Measurements from ENCODE around the gene TCAIM.
"Not testable (repeated sequence)": the region's sequence is repeated elsewhere in the genome, so short reads cannot be mapped to it uniquely, and the experiment has no call there.

Gene TCAIM

DNA sequence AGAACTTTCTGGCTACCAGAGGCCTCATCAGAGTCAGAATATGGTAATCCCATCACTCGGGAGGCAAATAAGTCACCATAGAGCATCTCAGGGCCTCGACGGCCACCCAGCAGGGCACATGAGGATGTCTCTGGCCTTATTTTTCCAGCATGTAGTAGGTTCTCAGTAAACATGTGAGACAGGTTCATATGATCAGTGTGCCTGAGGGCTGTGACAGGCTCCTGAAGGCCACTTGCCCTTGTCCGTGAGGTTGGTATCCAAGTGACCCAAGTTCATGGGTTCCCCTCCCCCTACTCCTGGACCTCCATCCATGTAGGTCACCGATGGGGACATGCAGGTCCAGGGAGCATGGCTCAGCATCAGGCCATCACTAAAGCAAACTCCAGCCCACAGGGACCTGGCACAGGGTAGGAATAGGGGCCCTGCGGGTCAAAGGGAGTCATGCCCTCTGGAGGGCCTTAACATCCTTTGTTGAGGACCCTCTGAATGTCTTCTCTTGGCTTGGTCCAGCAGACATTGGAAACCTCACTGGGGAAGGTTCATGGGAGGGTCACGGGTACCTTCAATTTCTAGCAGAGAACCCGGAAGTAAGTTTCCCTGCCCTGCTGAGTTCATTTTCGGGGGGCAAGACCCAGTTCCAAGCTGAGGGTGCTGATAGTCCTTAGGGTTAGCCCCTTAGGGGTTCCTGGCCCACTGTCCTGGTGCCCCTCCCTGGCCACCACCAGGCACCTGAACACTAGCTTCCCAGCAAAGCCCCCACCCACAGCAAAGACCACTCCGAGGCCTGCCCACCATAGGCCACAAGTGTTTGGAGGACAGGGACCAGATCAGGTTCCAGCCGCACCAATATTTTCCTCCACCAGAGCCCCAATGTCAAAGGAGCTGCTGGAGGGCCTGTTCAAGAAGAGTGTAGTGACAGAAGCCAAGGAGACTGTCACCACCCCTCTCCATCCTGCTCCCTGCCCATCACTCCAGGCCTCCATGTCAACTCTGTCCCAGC, 77.8 kb downstream of the TCAIM start:
- no peak for DNase-seq

DNA sequence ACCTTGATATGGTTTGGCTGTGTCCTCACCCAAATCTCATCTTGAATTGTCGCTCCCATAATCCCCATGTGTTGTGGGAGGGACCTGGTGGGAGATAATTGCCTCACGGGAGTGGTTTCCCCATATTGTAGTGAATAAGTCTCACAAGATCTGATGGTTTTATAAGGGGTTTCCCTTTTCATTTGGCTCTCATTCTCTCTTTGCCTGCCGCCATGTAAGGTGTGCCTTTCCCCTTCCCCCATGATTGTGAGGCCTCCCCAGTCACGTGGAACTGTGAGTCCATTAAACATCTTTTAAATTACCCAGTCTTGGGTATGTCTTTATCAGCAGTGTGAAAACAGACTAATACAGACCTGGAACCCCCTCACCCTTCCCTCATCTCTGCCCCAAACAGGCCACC, 79.6 kb downstream of the TCAIM start:
- not testable (repeated sequence) for DNase-seq

GRCh38 chr3:44418549-44418948, 80.0 kb downstream of the TCAIM start:
- DNase-seq, result no peak

- DNase-seq, result no peak
These were observed 80.8 kb downstream of the TCAIM start for GRCh38 chr3:44419116-44419922.

GRCh38 chr3:44419923-44420650, 81.5 kb downstream of the TCAIM start:
- no peak for DNase-seq

DNA sequence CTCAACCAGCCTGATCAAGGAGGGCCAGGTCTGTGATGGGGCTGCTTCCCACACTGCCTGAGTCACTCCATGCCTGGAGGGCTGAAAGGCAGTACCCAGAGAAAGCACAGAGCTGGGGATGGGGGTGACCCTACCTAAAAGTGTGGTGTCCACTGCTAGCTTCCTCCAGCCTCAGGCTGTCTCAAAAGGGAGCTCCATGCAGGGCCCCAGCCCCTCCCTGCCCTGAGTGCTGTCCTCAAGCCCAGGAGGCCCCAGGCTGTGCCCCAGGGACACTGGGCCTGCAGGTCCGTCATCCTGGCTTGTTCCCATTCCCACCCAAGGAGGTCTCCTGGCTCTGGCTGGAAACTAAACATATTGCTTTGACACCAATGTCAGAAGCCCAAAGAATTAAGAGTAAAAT, 82.1 kb downstream of the TCAIM start:
- DNase-seq, result no peak

- DNase-seq, result no peak
These were observed 82.7 kb downstream of the TCAIM start for GRCh38 chr3:44421280-44421679.

DNA sequence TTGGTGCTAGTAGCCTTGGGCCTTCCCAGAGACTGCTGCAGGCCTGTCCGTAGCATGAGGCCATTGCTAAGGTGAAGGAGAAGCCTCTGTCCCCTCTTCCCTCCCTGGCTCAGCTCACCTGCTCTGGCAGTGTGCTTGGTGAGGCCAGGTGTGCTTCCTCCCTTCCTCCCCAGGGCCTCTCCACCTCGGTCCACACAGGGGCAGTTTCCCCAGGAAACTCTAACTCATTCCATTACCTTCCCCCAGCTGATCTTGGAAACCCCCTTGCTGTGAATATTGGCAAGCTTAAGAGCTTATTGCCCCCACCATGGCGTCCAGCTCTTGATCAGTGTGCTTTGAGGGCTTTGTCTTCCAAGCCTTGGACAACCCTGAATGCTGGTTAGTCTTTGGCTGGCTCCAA, 86.2 kb downstream of the TCAIM start:
- no peak for DNase-seq

DNA sequence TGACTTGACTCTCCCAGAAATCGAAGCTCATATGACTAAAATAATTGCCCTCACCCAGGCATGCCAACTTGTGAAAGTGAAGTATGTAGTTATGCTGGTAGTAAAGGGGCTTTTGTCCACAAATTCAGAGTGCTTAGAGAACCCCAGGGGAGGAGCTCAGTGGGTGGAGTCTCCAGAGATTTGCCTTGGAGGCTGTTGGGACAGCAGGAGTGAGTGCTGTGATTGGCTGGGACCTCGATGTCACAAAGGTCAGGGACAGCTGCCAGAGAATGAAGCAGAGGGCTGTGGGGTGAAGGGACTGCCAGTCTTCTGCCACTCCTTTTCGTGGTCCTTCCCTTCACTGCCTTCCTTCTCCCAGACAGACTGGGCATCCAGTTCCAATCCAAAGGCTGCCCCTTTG, 89.1 kb downstream of the TCAIM start:
- DNase-seq, result no peak

DNA sequence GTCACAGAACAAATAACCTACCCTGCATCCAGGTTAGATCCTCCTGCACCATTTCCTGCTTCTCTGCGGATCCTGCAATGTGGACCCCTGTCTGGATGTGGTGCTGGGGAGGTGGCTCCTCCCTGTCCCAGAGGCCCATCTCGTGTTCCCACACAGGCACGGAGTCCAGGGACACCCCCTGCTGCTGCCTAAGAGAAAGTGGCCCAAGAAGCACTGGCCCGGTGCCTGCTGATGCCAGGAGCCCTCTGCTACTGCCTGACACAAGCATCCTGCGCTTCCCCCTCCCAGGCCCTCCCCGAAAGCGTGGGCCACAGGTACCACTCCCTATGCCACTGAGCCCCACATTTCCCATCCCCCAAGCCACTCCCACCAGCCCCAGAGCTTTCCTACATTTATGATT, 90.3 kb downstream of the TCAIM start:
- DNase-seq, result no peak

DNA sequence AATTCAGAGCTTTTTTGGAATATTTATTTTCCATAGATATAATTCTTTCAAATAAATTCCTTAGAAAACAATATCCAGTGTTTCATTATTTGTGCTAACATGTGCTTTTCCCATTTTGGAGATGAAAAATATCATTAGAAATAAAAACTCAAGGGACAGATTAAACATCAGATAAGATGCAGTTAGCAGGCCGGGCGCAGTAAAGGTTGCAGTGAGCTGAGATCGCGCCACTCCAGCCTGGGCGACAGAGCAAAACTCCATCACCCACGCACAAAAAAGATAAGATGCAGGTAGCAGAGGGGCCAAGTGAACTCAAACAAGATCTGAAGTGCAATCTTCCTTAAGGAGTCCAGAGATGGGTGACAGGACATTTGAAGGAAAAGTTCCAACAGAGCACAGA, 90.9 kb downstream of the TCAIM start:
- no peak for DNase-seq

- DNase-seq, result no peak
These were observed 91.9 kb downstream of the TCAIM start for GRCh38 chr3:44430466-44430865.

DNA sequence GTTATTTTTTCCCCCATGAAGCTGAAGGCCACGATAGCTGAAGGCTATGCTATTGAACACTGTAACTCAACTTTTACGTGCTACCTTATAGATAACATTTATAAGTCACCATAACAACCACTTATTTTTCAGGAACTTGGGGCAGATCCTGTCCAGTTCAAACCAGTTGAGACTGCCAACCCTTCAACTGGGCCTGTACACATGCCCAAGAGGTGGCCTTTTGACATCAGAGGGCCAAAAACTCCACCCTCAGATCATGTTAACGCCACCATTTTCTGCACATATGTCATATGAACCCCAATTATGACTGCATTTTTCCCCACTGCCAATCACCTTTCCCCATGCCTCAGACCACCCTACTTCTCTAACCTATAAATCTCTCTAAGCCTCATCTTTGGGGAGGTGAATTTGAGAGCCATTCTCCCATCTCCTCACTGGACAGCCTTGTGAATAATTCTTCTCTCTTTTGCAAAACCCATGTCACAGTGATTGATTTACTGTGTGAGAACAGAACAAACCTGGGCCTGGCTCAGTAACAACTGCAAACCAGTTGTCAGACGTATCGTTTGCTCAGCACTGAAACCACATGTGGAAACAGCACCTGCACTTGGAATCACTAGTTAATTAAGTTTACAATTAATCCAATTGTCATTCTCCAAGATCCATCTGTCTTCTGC, 96.4 kb downstream of the TCAIM start:
- DNase-seq, result no peak

DNA sequence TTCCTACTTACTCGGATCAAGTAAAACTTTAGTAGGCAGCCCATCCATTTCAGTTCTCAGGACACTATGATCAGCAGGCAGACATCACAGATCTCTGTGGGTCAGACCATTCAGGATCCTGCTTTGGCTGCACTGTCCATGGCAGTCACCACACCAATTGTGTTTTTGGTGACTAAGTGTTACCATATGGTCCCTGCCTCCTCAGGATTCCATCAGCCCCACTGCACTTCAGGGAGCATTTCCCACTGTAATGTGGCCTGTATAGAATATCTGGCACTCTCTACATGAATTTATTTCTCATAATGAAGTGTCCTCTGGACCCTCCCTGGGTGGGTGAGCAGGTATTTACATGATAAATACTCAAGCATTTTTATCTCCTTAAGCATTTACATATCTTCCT, 97.6 kb downstream of the TCAIM start:
- DNase-seq, result no peak

DNA sequence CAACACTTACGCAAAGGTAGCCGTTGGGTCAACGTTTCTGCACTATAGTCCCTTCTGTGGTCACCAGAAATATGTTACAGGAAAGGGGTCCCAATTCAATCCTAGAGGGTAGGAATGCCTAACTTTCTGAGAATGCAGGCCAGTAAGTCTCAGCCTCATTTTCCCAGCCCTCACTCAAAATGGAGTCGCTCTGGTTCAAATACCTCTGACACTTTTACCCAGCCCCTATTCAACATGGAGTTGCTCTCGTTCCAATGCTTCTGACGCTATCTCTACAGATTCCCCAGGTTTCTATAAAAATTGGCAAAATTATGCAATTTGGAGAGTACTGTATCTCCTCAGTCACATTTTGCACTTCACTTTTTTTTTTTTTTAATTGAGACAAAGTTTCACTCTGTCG, 99.2 kb downstream of the TCAIM start:
- no peak for DNase-seq

GRCh38 chr3:44439499-44440295, 101.1 kb downstream of the TCAIM start:
- DNase-seq, result peak; percentile 41

- no peak for DNase-seq
These were observed 104.2 kb downstream of the TCAIM start for GRCh38 chr3:44442596-44443309.

- DNase-seq, result no peak
These were observed 105.9 kb downstream of the TCAIM start for GRCh38 chr3:44444437-44444836.

GRCh38 chr3:44444896-44445691, 106.5 kb downstream of the TCAIM start:
- DNase-seq, result no peak

DNA sequence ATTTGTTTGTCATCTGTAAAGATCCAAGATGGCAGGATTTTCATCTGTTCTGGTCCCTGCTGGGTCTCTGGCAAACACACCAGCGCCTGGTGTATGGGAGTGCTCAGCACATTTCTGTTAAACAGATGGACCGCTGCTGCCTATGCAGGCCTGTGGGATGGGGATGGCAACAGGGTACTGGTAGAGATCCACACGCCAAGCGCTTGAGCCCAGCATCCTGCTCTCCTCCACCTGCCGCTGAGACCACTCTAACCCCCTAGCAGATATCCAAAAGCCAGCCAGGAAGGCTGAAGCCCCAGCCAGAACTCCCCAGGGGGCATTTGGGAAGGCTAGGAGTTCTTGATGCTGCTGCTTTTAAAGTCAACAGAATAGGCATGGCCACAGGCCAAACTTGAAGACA, 107.2 kb downstream of the TCAIM start:
- DNase-seq, result no peak

All from effector CD4-positive, alpha-beta T cell (primary cell).